ENCODE measurements around the gene STMN1. TPM values are rescaled to one million over a fixed set of nuclear protein-coding genes. Genes with fewer than 3 reads are reported as not detected.
A peak's percentile ranks its signal among the peaks of the same experiment; 100 is the strongest.

The STMN1 gene
- total RNA-seq, 1 experiment from 2014 or later, result 307 TPM

DNA sequence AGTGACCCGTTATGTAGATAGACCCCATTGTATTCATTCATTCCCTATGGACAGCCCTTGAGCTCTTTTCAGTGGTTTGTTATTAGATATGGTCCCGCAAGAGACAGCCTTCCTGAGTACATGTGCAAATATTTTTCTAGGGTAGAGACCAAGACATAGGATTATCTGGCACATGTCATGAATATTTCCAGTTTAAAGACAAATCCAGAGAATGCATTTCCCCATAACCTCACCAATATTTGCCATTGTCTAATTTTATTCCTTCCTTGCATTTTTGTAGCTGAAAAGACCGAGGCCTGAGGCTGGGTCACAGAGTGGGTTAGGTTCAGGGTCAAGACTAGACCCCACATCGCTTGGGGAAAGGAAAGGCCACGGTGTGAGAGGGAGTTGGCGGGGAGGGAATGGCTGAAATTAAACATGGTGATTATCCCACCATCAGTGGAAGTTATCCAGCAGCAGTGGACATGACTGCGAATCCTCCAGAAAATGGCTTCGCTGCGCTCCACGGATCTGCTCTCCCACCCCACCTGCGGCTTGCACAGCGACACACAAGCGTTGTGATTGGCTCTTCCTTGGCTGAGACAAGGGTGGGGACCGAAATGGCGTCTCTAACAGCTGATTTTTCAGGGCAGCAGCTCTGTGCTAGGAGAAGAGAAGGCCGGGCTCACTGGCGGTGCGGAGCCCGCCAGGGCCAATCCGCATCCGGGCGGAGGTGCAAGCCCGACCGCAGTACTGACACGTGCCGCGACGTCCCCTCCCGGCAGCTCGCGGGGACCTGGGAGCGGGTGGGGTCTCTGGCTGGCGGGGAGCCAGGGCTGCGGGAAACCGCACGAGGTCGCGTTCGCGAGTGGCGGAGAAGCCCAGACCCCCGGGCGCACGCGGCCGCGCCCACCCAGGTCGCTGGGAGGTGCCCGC, 16.1 kb upstream of the STMN1 start:
- DNase-seq (ENCODE audit: low read depth), result peak; percentile 48

DNA sequence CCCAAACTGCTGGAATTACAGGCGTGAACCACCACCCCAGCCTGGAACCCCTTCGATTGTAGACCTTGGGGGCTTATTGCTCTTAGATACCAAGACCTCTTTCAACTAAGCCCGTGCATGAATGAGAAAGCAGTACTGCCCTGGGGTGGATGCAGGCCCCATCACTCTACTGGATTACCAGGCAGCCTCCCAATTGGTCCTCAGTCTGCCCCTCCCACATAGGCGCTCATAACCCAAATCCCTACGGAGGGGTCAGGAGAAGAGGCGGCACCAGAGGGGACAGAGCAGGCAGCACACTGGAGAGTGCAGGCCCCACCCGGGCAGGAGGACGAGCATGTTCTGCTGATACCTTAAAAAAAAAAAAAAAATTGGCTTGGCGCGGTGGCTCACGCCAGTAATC, 12.4 kb upstream of the STMN1 start:
- no peak for DNase-seq (ENCODE audit: low read depth)

DNA sequence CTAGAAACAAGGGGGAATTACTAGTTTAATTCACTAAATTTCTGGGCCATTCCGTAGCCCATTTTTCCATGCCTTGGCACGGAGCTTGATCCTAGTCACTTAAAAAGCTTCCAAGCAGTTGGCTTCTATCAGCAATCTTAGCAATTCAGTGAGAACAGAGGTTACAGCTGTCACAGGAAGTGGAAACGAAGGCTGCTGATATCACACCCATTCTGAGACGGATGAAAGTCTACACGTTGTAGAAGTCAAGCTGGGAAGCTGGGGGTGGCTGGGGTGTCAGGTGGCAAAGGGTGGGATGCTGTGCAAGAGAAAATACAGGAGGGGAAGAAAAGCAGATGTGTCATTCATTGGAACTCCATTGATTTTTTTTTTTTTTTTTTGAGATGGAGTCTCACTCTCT, 11.8 kb upstream of the STMN1 start:
- no peak for DNase-seq (ENCODE audit: low read depth)

DNA sequence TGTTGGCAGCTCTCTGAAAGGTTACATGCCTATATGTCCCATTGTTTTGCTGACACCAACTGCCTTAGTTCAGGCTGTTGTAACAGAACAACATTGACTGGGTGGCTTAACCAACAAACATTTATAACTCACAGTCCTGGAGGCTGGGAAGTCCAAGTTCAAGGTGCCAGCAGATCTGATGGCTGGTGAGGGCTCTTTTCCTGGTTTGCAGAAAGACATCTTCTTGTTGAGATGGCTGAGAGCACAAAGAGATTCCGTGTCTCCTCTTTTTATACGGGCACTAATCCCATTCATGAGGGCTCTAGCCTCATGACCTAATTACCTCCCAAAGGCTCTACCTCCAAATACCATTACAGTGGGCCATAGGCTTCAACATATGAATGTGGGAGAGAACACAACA, 10.2 kb upstream of the STMN1 start:
- DNase-seq (ENCODE audit: low read depth), result no peak

DNA sequence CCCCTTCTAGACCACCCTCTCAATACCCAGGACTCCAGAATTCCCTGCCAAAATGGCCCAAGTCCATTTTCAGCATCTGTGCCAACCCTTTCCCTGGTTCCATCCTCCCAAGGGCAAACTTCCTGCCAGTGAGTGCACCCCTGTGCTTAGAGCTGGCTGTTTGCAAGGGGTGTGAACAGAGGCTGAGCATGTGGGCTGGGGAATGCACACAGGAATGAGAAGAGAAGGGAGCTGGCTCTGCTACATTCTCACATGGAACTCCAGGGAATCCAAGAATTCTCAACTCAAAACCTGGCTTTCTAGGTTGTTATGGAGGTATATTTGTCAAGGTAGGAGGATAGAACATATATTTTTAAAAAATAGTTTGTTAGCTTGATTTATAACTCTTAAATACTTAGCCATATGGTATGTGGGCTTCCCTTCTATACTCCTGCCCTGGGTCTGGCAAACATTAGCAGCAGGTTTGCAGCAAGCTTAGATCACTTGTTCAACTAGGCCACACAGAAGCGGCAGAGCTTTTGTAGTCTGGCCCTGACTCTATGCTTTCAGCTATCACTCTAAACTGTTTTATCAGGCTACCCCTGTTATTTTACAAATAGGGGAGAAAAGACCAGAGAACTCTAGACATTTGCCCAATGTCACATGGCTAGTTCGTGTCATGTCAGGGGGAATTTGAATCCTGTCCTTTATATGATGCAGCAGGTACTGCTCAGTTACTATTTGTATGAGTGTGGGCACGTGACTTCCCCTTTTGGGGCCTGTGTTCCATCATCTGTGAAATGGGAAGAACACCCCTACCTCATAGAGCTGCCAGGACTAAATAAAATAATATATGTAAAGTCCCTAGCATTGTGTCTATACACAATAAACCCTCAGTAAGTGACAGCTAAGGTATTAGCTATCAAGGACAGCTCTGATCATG, 8.1 kb upstream of the STMN1 start:
- DNase-seq (ENCODE audit: low read depth), result no peak

- DNase-seq (ENCODE audit: low read depth), result no peak
Measured at GRCh38 chr1:25913206-25913605, 7.0 kb upstream of the STMN1 start.

GRCh38 chr1:25912076-25912831, 6.0 kb upstream of the STMN1 start:
- DNase-seq (ENCODE audit: low read depth), result peak; percentile 59

- no peak for DNase-seq (ENCODE audit: low read depth)
Measured at GRCh38 chr1:25911162-25911561, 4.9 kb upstream of the STMN1 start.

DNA sequence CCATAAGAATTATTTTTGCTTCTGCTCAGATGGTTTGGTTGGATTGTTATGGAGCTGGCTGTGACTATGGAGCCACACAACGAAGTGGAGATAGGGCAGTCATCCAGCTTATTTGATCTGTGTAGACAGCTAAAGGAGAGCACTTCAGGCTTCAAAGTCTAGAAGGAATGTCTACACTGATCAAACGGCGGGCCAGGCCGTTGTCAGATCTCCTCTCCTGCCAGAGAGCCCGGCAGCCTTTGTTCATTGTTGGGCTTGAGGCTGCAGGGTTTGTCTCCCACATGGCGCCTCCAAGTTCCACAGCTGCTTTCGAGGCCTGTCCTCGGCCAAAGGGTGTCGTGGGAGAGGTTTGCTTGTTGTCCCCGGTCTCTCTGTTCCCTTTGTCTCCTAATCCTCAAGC, 2.8 kb upstream of the STMN1 start:
- no peak for DNase-seq (ENCODE audit: low read depth)

- no peak for DNase-seq (ENCODE audit: low read depth)
Measured at GRCh38 chr1:25908161-25908560, 1.9 kb upstream of the STMN1 start.

- no peak for DNase-seq (ENCODE audit: low read depth)
Measured at GRCh38 chr1:25907601-25908000, 1.4 kb upstream of the STMN1 start.

- no peak for DNase-seq (ENCODE audit: low read depth)
Measured at GRCh38 chr1:25906644-25907300, 553 bp upstream of the STMN1 start.

DNA sequence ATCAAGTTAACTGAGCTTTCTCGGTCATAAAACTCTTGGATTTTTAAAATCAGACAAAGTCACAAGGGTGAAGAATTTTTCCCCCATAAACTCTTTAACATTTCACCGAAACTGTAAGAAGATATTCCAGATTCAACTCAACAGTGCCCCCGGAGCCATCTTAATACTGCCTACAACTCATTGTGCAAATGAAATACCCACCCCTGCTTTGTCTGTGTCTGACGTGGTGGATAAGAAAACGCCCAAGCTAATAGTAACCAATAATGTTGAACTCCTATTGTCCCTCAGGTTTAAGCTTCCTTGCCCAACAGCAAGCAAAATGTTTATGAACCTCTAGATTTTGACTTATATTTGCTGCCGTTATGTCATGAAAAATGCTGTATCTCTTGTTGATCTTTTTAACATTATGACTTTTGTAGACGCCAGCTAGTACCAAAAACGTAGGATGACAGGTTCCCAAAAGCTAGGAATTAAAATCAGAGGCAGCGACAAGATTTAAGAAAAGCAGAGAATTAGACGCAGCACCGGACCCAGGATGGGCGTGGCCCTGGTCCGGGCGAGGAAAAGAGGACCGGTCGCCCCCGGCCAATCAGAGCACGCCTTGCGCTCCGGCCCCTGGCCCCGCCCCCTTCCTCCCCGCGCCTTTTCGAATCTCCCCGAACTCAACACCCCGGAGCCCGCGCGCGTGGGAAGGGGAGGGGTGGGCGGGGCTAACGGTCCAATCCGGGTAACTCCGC, 1.1 kb downstream of the STMN1 start:
- peak; percentile 97 for DNase-seq (ENCODE audit: low read depth)

DNA sequence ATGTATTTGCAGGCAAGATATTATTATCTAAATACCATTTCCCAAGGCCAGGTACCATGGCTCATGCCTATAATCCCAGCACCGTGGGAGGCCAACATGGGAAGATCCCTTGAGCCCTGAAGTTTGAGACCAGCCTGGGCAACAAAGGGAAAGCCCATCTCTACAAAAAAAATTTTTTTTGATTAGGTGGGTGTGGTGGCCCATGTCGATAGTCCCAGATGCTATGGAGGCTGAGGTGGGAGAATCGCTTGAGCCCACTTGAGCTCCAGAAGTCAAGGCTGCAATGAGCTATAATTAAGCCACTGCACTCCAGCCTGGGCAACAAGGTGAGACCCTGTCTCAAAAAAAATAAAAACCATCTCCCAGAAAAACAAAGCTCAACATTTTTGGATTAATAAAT, 2.2 kb downstream of the STMN1 start:
- DNase-seq (ENCODE audit: low read depth), result no peak

DNA sequence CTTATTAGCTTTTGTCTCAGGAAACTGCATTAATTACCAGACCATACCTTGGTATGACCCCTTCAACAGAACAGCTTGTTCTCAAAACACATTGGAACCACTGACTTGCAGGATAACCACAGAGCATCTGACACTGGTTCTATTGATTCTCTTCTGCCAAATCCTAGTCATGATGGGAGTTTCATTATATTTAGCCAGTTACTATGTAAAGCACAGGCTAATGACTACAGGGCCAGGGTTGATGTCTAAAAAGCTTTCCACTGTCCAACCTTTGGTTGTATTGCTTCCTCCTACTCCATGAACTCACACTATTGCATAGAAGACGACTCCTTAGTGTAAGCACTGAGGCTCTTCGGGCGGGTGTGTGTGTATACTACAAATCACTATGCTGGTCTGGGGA, 3.8 kb downstream of the STMN1 start:
- no peak for DNase-seq (ENCODE audit: low read depth)

GRCh38 chr1:25900219-25900618, 6.0 kb downstream of the STMN1 start:
- DNase-seq (ENCODE audit: low read depth), result no peak

GRCh38 chr1:25899792-25900191, 6.4 kb downstream of the STMN1 start:
- no peak for DNase-seq (ENCODE audit: low read depth)

DNA sequence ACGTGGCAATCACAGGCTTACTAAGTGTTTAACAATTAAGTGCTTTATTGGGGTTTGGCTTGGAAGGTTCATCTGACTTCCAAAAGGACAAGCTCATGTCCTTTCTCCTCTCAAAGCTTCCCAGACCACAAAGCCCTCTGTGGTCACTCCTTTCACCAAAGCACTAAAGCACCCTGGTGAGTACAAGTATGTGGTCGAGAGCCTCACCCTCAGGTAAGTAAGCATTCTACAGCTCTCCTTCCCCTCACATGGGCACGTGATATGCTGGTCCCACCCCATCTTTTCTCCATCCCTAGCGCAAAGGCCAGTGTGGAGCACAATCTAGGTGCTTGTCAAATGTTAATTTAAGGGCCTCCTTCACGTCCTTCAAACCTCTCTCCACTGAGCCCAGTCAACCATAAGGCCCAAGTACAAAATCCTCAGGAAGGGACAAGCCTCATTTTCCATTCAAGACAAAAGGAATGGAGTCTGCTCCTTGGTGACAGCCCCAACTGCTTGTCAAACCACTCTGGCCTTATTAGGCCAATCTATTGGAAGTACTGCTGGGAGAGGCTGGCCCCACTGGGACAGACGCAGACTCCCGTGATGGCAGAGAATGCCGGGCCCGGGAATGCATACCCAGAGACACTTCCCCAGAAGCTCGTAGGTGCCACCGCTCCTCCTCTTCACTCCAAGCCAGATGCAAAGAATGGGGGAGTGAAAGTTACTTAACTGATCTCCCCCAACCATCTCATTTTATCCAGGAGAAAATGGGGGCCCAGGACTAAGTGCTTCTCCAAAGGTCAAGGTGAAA, 7.8 kb downstream of the STMN1 start:
- DNase-seq (ENCODE audit: low read depth), result no peak

DNA sequence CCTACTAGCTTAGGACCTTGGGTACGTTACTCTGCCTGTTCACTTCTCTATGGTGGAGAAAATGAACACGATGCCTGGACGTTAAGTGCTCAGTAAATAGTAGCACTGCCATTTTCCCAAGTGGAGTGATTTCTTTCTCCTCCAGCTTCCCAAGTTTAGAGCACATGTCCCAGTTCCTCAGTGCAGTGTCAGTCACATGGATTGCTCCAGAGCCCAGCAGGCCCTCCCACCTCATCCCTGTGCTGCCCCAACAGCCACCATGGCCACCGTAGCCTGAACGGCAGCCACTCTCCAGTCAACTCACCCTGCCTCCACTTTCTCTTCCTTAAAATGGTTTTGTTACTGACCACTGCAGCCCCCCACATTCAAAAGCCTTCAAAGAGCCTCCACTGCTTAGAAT, 8.5 kb downstream of the STMN1 start:
- DNase-seq (ENCODE audit: low read depth), result no peak

DNA sequence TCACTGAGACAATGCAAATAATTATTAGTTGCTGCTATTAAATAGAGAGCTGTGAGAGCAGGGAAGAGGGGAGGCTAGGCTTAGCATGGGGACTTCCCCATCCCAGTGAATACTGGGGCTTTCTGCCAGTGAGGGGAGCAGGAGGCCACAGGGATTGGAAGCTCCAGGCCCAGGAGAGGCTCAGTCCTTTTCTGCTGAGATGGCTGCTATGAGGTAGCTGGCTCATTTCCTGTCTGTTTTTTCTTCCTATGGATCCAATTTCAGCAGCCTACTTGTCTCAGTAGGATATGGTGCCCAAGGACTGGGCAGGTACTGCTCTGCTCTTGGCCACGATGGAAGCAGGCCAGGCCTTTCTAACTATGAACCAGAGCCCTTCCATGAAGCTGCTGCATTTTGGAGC, 10.0 kb downstream of the STMN1 start:
- peak; percentile 75 for DNase-seq (ENCODE audit: low read depth)
